Aorta (tissue), 5 donors: Measurements from ENCODE around the gene CUX1. TPM values are rescaled to one million over a fixed set of nuclear protein-coding genes. Genes with fewer than 3 reads are reported as not detected.

Experiments
- ATAC-seq: fragments of 200-7000 bp; cut with Tn5 transposase; one replicate; pipeline ENCODE4 v1.9.1; 2022; ENCODE audit warnings: moderate library complexity; ENCODE audit not compliant: low FRiP score
- DNase-seq, 2 donors: peaks; one replicate each; pipeline ENCODE4 v3.0.0-alpha.2; 2020
- H3K27ac ChIP-seq, 2 donors: one replicate each; pipeline ENCODE4 v1.5.1; 2013; ENCODE audit warnings: low read length in 2 of 2, mild to moderate bottlenecking in 2 of 2, moderate library complexity in 2 of 2, control low read depth in 1 of 2, inconsistent platforms in 1 of 2, low read depth in 1 of 2
- H3K27me3 ChIP-seq, 2 donors: one replicate each; pipeline ENCODE4 v1.6.1; 2013; ENCODE audit warnings: control low read depth in 1 of 2, low read length in 1 of 2, mild to moderate bottlenecking in 1 of 2, moderate library complexity in 1 of 2; ENCODE audit not compliant: insufficient read depth in 2 of 2, control insufficient read depth in 1 of 2
- H3K36me3 ChIP-seq, 2 donors: one replicate each; pipeline ENCODE4 v1.6.1; 2013; ENCODE audit warnings: control low read depth in 1 of 2, low read length in 1 of 2, mild to moderate bottlenecking in 1 of 2; ENCODE audit not compliant: insufficient read depth in 2 of 2, control insufficient read depth in 1 of 2
- H3K4me1 ChIP-seq, 2 donors: one replicate each; pipeline ENCODE4 v1.6.1; 2013; ENCODE audit warnings: low read length in 2 of 2, control low read depth in 1 of 2, mild to moderate bottlenecking in 1 of 2, moderate library complexity in 1 of 2; ENCODE audit not compliant: insufficient read depth in 2 of 2, control insufficient read depth in 1 of 2
- H3K4me3 ChIP-seq, 2 donors: one replicate each; pipeline ENCODE4 v1.5.1; 2013; ENCODE audit warnings: low read length in 2 of 2, control low read depth in 1 of 2, mild to moderate bottlenecking in 1 of 2
- H3K9me3 ChIP-seq: one replicate; pipeline ENCODE4 v1.6.1; 2013; ENCODE audit warnings: mild to moderate bottlenecking, low read length; ENCODE audit not compliant: control insufficient read depth
- WGBS, 2 donors: extraction: QIAGEN DNeasy Blood & Tissue Kit; methylation state at CpG; one replicate each; pipeline ENCODE4 v1.1.7; 2013; 5-methylcytosine and 5-hydroxymethylcytosine counted together
- intact Hi-C, 2 donors: fragments of 100-400 bp; cut with DNase I; formaldehyde crosslinking; loops; one replicate each; pipeline versions ENCODE4 v1.14.2 to v1.15.0; 2022
- polyA plus RNA-seq, 2 donors: library from polyadenylated mRNA; stranded (reverse); fragments of 200-250 nt; gene quantifications; one replicate each; pipeline ENCODE4 v1.2.3, GENCODE V29; 2013
- total RNA-seq, 2 donors: library from RNA; stranded (reverse); fragmentation: NEBNext Ultra II Directional; extraction: Animal tissue kit (Norgen Biotek cat#: 25700); gene quantifications; one replicate each; pipeline ENCODE4 v1.2.1, GENCODE V29; 2021
- donor health status: healthy with polysubstance abuse.
- donor health status: Bipolar disorder and iron deficiency.
- donor health status: DM: no; HTN: no; CAD: no.
- donor health status: DM: no; HTN: no; CAD: no.
- donor health status: DM: yes; HTN: yes; CAD: no.

CUX1 gene
- total and polyA plus RNA-seq, 4 donors = 51.6 to 159 (median 94.1) TPM

GRCh38 chr7:102150266-102150665 lies 332.8 kb downstream of the CUX1 start:
- Histone ChIP-seq H3K27ac (no peak overlapping the region), H3K4me1 (no peaks in the 10 kb centered on the region), H3K27me3 (no peaks in the 10 kb centered on the region), H3K9me3 (no peaks in the 10 kb centered on the region), H3K4me3 (no peak overlapping the region), H3K36me3 (no peaks in the 10 kb centered on the region)
- DNase-seq = no peak
- WGBS, 2 donors = 74 to 77% methylated on average over 18 of the region's 18 CpGs
- intact Hi-C loops = no loop called here
- ATAC-seq = no peak

DNA sequence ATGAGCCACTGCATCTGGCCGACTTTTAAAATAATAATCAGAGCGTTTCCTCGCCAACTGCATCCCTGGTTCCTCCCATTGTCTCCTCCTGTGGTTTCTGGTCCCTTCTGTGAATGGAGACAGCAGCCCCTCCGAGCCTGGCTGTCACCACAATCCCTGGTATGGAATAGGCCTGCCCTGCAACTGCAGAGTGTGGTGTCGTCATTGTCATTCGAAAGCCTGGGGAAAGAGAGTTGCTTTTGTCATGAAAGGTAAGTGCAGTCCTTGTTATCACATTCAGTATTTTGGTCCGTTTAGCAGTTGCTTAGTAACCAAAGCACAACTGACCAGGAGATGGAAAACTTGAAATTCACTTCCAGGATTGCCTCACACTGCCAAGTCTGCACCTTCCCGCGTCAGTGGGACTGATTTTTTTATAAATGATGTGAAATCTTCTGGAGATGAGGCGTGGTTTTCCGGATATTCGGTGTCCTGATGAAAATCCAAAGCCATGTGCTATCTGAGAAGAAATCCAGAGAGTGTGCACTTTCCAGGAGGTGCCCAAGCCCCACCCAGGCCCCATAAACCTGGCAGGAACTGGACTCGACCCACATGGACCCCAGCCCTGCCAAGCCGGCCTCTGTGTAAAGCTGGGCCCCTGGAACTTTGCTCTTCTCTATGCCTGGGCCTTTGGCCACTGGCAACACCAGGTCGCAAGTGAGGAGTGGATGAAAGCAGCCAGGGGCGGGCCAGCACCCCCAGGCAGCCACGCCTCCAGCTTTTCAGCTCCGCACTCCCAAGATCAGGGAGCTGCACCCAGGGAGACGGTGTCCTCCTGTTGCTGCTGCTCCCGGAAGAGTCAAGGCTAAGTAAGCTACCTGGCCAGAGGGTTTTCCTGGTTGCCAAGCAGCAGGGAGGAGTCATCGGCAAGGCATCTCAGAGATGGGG lies 335.5 kb downstream of the CUX1 start:
- ATAC-seq = peak; percentile 51
- H3K4me1 ChIP-seq = no peaks in the 10 kb centered on the region
- DNase-seq = no peak
- intact Hi-C loops = no loop called here
- no peak overlapping the region for H3K27ac ChIP-seq
- 22 to 29% methylated on average over 20 to 21 of the region's 21 CpGs for WGBS, 2 donors
- H3K9me3 ChIP-seq = no peaks in the 10 kb centered on the region
- H3K4me3 ChIP-seq = no peak overlapping the region
- H3K36me3 ChIP-seq = no peaks in the 10 kb centered on the region
- H3K27me3 ChIP-seq = no peaks in the 10 kb centered on the region

DNA sequence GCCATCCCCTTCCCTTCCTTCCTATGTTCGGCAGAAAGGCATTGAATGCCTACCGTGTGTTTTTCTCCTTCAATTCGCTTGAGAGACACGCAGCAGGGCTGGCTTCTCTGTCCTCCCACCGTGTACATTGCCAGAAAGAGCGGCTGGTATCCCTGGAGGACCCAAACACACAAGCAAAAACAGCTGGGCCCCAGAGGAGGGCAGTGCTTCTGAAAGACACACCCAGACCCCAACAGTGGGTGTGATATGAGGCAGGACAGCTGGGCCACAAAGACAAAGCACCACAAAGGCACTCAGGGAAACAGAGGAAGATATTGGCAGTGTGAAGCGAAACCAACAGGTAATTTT lies 336.1 kb downstream of the CUX1 start:
- no peaks in the 10 kb centered on the region for H3K27me3 ChIP-seq
- no peak overlapping the region for H3K4me3 ChIP-seq
- ATAC-seq (no peak), DNase-seq (no peak)
- H3K36me3 ChIP-seq = no peaks in the 10 kb centered on the region
- WGBS, 2 donors = 63 to 71% methylated on average over 7 of the region's 7 CpGs
- H3K27ac ChIP-seq = no peak overlapping the region
- intact Hi-C loops = no loop called here
- no peaks in the 10 kb centered on the region for H3K4me1 ChIP-seq
- H3K9me3 ChIP-seq = no peaks in the 10 kb centered on the region

DNA sequence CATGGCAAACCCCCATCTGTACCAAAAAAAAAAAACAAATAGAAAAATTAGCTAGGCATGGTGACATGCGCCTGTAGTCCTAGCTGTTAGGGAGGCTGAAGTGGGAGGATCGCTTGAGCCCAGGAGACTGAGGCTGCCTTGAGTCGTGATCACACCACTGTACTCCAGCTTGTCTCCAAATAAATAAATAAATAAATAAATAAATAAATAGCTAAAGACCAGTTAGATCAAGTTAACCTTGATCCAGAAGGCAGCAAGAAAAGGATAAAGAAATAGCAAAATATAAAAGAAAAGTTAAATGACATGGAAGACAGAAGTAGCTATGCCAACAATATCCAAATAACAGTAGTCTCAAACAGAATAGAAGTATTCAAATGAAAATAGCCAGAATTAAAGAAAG lies 337.0 kb downstream of the CUX1 start:
- H3K27ac ChIP-seq = no peak overlapping the region
- 95 to 97% methylated on average over 3 of the region's 3 CpGs for WGBS, 2 donors
- H3K27me3 ChIP-seq = no peaks in the 10 kb centered on the region
- ATAC-seq (no peak), DNase-seq (no peak)
- H3K36me3 ChIP-seq = no peaks in the 10 kb centered on the region
- no peaks in the 10 kb centered on the region for H3K4me1 ChIP-seq
- no peak overlapping the region for H3K4me3 ChIP-seq
- intact Hi-C loops = no loop called here
- no peaks in the 10 kb centered on the region for H3K9me3 ChIP-seq

DNA sequence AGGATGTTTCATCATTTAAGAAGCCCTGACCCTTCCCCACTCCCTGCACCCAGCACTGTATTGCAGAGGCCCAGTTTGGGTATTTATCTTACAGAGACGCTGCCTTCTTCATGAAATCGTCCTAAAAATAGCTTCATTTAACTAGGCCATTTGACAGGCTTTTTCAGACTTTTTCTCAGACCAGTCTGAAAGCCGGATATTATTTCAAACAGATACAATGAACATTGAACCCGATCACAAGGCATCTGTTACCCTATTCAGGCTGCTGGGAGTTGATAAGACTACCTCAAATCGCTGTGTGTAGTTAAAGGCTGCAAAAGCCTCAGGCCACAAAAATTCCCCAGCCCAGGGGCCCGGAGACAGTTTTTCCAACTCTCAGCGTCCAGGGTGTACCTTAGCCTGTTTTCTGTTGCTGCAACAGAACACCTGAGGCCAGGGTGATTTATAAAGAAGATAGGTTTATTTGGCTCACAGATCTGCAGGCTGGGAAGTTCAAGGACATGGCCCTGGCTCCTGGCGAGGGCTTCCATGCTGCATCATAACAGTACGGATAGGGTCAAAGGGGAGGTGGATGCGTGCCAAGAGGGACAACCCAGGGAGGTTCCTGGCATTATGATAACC lies 338.5 kb downstream of the CUX1 start:
- Histone ChIP-seq H3K4me1 (no peaks in the 10 kb centered on the region), H3K27me3 (no peaks in the 10 kb centered on the region), H3K9me3 (no peaks in the 10 kb centered on the region), H3K4me3 (no peak overlapping the region), H3K27ac (no peak overlapping the region), H3K36me3 (no peaks in the 10 kb centered on the region)
- DNase-seq (no peak), ATAC-seq (no peak)
- intact Hi-C loops = no loop called here
- WGBS, 2 donors = 47 to 48% methylated on average over 10 of the region's 10 CpGs

DNA sequence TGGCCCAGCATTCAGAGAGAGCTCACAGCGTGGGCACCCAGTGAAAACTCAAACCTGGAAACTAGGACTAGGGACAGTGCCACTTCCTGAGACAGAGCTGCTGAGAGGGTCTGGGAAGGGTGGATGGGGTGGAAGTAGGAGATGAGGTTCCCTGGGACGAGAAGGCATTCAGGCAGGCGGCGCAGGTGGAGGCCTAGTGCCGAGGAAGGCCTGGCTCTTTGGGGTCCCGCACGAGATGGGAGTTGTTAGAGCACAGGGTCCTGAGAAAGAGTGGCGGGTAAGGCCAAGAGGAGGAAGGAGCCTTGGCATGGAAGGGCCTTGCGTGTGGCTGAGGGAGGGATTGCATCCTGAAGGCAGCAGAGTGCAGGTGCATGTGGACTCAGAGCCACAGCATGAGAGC lies 339.4 kb downstream of the CUX1 start:
- DNase-seq = no peak
- no peaks in the 10 kb centered on the region for H3K4me1 ChIP-seq
- H3K9me3 ChIP-seq = no peaks in the 10 kb centered on the region
- H3K27ac ChIP-seq = no peak overlapping the region
- no peaks in the 10 kb centered on the region for H3K27me3 ChIP-seq
- 92 to 98% methylated on average over 8 to 9 of the region's 9 CpGs for WGBS, 2 donors
- no peak overlapping the region for H3K4me3 ChIP-seq
- ATAC-seq = no peak
- intact Hi-C loops = no loop called here
- H3K36me3 ChIP-seq = no peaks in the 10 kb centered on the region

GRCh38 chr7:102165136-102165535 lies 347.7 kb downstream of the CUX1 start:
- intact Hi-C loops = no loop called here
- ATAC-seq = no peak

GRCh38 chr7:102167254-102167653 lies 349.8 kb downstream of the CUX1 start:
- H3K4me3 ChIP-seq = no peak overlapping the region
- peaks cover 0 to 2% of the 10 kb centered on the region in 2 donors for H3K36me3 ChIP-seq
- ATAC-seq (no peak), DNase-seq (no peak)
- H3K9me3 ChIP-seq = no peaks in the 10 kb centered on the region
- H3K27me3 ChIP-seq = no peaks in the 10 kb centered on the region
- intact Hi-C loops = no loop called here
- no peaks in the 10 kb centered on the region for H3K4me1 ChIP-seq
- WGBS, 2 donors = 84 to 85% methylated on average over 6 of the region's 6 CpGs
- H3K27ac ChIP-seq = no peak overlapping the region

More at GRCh38 chr7:102165136-102165535, 347.7 kb downstream of the CUX1 start:
- H3K27me3 ChIP-seq = no peaks in the 10 kb centered on the region
- no peaks in the 10 kb centered on the region for H3K4me1 ChIP-seq
- no peak for DNase-seq
- no peak overlapping the region for H3K4me3 ChIP-seq
- H3K27ac ChIP-seq = no peak overlapping the region
- WGBS, 2 donors = 83 to 85% methylated on average over 6 of the region's 6 CpGs
- H3K36me3 ChIP-seq = peaks cover 0 to 2% of the 10 kb centered on the region in 2 donors
- H3K9me3 ChIP-seq = no peaks in the 10 kb centered on the region
